Middle frontal gyrus (tissue), 1 donor: Measurements from ENCODE around the gene ACOT13.
"Not testable (repeated sequence)": the region's sequence is repeated elsewhere in the genome, so short reads cannot be mapped to it uniquely, and the experiment has no call there.

Experiments used
- DNase-seq: peaks from one replicate; pipeline ENCODE4 v3.0.0-alpha.2; 2015; ENCODE audit warnings: low spot score; ENCODE audit errors: extremely low spot score

ACOT13 gene

DNA sequence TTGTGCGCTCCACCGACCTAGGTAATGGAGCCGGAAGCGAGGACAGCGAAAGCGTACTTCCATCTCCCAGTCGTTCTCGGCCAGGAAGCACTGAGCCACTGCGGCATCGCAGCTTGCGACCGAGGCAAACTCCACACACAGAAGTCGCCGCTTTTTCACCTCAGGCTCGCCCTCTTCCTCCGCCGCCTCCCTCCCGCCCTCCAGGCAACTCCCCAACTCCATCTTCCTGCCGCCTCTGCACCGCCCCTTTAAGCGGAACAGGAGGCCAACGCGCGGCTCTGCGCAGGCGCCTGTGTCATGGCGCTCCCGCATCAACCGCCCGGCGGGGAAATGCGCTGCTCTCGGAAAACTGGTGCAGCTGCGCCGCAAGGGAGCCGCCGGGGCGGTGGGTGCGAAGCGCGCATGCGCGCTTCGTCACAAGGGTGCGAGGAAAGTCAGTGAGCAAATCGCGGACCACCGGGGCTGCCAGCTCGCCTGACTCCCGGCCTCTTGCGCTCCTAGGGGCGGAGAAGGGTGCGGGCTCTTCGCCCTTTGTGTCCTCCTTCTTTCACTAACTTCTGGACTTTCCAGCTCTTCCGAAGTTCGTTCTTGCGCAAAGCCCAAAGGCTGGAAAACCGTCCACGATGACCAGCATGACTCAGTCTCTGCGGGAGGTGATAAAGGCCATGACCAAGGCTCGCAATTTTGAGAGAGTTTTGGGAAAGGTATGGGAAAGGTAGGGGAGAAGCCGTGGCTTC lies at the start of gene ACOT13, which contains the start of gene TDP2:
ACOT13 (plus strand) TSS at position 437 of the 737 bp plus-strand sequence; CDS start at position 624, 187 bp downstream.
TDP2 (minus strand) TSS at position 259 of the 737 bp plus-strand sequence; CDS start at position 222, 37 bp downstream.
- DNase-seq, result peak; percentile 96

DNA sequence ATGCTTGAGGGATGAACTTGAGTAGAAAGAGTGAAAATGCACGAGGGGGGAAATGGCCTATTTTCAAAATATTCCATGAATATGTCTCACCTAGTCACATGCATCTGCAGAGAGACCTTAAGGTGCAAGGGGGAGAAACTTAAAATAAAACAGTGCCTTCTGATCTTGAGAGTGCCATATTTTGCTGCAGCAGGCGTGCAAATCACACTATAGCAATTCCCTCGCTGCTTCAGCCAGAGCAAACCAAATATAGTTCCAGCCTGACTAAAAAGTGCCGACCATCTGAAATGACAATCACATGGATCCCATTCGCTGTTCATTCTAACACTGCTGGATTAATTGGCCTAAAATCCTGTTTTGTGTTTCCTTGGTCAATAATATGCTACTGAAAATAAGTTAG lies 47.2 kb upstream of the ACOT13 start:
- no peak for DNase-seq

DNA sequence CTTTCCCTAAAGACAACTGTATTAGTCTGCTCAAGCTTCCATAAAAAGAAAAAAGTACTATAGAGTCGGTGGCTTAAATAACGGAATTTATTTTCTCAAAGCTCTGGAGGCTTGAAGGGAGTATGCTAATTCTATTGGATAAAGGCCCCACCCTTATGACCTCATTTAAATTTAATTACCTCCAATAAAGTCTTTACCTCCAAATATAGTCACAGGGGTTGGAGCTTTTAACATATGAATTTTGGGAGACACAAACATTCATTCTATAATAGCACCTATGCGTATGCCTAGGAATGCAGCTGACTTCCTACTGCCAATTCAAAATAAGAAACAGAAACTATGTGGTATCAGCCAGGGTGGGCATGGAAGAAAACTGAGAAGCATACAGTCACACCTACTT lies 46.2 kb upstream of the ACOT13 start:
- DNase-seq, result no peak

DNA sequence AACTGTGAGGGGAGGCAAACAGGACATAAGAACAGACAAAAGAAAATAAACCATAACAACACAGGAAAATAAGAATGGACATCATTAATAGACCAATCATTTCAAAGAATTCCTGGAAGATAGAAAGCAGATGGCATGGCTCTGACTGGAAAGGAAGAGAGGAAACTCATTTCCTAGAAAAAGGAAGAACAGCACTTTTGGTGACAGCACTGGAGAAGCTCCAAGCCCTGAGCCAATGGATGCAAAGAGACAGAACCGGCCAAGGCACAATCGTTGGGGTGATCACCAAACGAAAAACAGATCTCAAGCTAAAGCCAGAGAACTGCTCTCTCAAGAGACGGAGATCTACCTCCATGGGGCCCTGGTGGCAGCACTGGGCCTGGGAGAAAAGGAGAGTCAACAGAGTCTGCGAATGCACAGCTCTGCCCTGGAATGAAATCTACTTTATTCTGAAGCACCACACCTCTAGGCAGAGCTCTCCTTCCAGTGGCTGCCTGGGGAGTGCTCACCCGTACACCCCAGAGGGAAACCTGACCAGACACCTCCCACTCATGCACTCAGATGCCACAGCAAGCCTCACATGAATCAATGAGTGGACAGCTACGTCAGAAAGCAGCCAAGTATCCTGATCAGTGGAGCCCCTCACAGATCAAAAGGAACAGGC lies 45.1 kb upstream of the ACOT13 start:
- DNase-seq, result no peak

DNA sequence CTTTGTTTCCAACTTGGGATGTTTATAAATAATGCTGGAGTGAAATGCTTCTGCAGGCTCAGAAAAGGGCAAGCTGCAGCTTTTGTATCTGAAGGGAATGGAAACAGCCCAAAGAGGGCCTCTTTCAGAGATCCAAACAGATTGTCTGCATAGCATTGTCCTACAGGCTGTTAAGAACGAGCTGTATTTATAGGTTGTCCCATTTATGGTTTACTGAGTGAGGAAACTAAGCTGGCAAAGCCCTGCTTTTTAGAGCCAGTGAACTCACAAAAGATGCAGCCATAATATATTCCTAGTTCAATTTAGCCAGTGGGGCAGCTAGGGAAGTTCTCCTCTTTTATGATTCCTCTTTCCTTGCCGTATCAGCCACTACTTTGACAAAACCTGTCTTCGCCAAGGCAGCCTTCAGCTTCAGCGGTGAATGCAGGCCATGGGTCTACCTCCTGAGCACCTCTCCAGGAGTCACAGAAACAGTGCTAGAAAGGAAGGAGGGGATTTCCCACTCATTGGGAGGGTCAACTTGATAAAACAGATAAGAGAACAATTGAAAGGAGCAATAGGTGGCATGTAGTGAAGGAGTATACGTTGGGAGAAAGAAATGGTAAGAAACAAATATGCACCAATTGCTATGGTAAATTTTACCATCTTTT lies 35.9 kb upstream of the ACOT13 start:
- DNase-seq, result no peak

DNA sequence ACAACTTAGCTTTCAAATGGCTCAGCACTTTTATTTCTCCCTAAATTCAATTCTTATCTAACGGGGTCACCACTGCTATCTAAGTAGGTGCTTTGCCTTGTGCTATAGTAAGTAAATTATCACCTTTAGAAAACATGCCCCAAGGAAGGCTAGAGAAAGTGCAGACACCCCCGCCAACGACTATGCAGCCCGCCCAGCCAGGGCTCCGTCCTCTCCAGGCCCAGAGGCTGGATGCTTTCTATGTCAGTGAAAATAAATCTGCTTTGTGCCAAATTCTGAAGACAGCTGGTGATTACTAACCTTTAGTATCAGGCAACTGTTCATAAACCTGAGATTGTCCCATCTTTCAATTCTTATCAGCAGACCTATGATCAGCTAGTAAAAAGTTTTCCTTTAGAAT lies 35.2 kb upstream of the ACOT13 start:
- DNase-seq, result no peak

DNA sequence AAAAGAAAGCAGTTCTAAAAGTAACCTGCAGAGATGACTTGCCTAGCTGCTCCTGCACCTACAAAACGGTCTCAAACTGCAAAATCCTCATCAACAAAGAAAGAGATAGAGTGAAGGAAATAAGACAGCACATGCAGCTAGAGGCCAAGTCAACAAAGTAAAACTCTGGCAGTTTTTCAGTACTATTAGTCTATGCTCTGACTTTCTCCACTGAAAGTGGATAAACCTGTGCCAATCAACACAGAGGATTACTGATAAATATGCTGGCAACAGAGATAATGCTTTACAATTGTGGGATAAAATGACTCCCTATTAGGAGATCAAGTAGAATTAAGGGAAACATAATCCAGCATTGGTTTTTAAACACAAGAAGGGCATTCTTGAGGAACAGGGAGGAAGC lies 34.3 kb upstream of the ACOT13 start:
- no peak for DNase-seq

DNA sequence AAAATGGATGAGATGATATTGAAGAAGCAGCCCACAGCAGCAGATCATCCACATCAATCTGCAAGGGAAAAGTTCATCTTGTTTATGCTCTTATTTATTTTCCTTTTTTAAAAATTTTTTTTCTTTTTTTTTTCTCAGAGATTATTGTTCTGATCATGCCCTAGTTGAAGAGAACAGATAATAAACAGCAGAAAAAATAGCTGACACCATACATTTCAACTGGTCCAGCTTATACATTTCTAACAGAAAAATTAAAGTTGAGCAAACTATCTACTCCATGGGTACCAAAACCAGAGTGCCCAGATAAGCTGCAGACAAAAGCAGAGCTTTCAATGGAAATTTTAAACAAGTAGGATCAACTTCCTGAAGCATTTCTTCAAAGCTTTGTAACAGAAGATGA lies 30.2 kb upstream of the ACOT13 start:
- no peak for DNase-seq

DNA sequence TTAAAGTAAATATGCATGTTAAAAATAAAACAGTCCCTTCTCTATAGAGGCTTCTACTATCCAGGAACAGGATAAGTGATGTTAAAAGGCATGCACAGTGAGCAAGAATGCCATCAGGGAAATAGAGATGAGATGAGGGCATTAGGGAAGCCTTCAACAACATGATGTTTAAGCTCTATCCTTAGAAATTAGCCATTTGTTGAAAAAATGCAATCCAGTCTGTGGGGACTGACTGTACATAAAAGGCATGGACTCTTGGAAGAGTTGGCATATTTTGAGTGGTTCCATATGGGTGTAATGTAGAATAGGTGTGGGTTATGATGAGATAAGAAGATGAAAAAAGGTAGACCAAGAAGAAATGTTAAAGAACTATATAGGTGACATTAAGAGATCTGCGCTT lies 26.7 kb upstream of the ACOT13 start:
- no peak for DNase-seq

DNA sequence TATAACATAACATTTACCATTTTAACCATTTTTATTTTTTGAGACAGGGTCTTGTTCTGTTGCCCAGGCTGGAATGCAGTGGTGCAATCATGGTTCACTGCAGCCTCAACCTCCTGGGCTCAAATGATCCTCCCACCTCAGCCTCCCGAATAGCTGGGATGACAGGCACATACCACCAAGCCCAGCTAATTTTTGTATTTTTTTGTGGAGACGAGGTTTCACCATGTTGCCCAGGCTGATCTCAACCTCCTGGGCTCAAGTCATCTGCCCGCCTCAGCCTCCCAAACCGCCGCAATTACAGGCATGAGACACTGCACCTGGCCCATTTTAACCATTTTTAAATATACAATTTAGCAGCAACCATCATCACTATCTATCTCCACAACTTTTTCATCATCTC lies 26.2 kb upstream of the ACOT13 start:
- not testable (repeated sequence) for DNase-seq

DNA sequence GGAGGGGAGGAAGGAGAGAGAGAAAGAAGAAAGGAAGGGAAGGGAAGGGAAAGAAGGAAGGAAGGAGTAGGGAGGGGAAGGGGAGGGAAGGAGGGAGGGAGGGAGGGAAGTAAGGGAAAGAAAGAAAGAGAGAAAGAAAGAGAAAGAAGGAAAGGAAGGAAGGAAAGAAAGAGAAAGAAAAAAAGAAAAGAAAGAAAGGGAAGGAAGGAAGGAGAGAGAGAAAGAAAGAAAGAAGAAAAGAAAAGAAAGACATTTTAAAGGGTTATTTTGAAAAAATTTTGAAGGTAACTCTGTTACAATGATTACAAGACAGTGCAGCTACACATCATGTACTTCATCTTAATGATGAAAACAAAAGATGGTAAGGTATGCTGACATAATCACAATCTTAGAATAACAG lies 24.8 kb upstream of the ACOT13 start:
- DNase-seq, result no peak

DNA sequence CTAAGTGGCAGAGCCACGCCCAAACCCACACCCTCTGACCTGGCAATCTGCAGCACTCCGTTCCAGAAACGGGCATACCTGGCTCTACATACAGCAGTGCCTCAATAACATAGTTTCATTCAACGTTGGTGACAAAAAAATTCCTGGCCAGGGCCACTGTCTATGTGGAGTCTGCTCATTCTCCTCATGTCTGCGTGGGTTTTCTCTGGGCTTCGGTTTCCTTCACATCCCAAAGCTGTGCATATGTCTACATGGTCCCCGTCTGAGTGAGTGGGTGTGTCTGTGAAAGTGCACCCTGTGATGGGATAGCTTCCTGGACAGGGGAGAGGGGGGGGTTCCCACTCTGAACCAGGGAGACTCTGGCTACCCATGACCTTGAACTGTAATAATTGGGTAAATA lies 23.0 kb upstream of the ACOT13 start:
- peak; percentile 21 for DNase-seq

DNA sequence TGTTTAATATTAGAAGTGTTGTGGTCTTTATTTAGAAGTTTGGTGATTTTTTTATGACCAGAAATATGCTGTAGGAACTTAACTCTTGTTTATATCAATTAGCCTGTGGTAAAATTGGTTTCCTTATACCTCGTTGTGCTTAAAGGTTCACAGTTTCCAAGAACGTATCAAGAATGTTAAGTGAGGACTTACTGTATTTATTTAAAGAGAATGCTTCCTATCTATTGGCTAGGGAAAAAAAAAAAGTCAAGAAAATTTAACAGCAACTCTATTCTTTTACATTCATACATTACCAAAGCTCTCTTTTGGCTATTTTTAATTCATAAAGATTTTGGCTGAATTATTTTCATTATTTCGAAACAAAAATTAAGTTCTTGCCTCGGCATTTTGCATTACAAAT lies 22.5 kb upstream of the ACOT13 start:
- no peak for DNase-seq

DNA sequence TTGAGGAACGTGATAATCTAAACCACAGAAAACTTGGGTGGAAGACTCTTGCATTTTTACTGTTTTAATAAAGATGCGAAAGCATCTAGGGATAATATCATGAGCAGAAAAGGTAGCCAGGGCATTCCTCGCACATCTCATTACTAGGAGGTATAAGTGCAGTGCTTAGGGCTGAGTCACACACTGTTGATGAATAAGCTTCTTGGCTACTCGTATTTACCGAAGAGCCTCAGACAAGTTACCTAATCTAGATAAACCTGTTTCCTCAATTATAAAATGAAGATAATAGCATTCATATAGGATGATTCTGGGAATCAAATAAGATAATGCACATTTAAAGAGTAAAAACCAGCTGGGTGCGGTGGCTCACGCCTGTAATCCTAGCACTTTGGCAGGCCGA lies 20.1 kb upstream of the ACOT13 start:
- no peak for DNase-seq

DNA sequence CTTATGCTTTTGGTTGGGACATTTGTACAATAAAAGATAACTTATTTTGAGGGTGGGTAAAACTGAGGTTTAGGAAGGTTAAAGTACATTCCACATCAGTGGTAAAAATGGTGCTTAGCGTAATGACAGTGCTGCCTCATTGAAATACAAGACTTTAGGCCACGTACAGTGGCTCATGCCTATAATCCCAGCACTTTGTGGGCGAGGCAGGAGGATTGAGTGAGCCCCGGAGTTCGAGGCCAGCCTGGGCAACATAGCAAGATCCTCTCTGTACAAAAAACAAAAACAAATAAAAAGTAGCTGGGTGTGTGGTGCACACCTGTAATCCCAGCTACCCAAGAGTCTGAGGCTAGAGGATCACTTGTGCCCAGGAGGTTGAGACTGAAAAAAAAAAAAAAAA lies 18.6 kb upstream of the ACOT13 start:
- DNase-seq, result no peak

DNA sequence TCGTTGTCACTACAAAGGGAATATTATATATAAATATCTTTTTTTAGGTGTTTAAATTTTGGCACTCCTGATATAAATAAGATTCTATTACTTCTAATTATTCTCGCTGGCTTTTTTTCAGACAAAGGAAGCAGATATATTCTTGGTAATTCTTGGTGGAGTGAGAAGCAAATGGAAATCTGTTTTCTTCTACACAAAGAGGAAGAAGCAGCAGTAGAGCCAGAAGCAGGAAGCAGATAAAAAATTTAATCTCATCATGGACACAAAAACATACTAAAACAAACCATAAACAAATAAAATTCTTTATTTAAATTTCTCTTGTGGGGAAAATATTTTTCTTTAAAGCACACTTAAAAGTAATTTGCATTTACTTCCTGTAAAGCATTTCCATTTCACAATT lies 17.2 kb upstream of the ACOT13 start:
- DNase-seq, result no peak

DNA sequence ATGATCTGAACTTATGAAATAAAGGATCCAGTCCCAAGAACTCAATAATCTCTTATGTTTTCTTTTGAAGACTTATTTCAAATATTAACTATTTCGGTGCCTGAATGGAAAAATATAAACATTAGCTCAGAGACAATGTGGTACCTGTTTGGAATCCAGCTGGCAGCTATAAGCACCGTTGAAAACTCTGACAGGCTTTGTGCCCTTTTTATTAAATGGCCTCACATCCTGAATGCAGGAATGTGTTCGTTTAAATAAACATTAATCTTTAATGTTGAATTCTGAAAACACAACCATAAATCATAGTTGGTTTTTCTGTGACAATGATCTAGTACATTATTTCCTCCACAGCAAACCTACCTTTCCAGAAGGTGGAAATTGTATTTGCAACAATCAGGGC lies 16.5 kb upstream of the ACOT13 start:
- no peak for DNase-seq

DNA sequence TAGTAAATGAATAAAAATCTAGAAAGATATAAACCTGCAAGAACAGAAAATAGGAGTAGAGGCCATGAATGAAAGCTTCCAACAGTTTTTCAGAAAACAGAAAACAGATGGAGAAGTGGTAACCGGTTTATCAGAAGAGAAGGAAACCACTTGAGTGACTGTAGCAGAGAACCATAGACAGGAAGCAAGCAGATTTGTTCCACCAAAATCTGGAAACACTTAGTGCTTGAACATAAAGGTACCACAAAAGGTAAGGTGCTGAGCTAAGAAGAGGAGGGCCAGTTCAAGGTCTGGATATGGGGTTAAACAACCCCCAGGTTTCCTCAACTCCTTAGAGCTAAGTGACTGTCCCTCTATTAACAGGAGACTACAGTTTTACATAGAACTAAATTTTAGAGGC lies 11.7 kb upstream of the ACOT13 start:
- DNase-seq, result no peak

DNA sequence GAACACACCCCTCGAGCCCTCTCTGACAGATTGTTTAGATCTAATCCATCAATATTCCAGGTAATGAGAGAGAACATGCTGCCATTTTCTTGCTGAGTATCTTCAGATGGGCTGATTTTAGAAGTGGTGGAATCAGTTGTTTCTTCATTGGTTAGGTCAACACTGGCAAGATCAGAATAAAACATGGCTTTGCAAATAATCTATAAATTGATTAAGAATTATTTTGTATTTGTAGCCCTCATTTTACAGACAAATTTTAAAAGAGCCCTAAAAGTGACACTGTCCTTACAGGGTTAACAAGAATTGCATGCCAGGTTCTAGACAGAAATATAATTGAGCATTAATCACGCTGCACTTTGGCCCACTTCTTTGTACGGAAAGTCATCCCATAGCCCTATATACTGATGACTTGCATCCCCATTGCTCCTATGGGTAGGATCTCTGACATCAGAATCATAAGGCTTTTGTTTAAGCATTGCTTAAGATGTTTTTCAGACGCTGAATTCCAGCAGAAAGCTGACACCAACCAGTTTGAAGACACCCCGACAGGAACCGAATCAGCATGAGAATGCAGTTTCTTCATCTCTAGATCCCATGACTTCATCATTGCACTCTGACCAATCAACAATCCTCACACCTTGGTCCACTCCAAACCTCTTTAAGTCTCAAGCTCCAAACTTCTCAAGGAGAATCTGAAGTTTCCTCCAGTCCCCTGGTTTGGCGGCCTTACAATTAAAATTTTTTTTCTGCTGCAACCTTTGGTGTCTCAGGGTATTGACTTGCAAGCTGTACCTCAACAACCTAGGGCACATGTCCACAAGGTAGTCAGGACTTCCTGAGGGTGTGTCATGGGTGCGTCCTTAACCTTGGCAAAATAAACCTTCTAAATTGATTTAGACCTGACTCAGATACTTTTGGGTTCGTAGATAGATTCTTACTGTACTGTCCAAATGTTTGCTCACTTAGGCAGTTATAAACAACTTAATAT lies 8.0 kb upstream of the ACOT13 start:
- DNase-seq, result no peak

DNA sequence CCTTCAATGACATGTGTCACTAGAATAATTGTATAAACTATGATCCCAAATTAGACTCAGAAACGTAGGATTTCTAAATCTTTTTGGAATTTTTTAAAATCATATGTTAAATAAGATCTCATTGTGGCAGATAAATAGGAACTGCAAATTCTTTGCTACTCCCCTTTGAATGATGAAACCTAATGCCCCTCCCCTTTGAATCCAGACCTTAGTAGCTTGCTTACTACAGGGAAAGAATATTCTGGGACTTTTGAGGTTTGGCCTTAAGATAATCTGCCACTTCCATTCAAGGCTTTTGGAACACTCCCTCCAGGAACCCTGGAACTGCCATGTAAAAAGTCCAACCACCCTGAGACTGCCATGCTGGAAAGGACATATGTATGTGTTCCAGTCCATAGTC lies 7.3 kb upstream of the ACOT13 start:
- no peak for DNase-seq

DNA sequence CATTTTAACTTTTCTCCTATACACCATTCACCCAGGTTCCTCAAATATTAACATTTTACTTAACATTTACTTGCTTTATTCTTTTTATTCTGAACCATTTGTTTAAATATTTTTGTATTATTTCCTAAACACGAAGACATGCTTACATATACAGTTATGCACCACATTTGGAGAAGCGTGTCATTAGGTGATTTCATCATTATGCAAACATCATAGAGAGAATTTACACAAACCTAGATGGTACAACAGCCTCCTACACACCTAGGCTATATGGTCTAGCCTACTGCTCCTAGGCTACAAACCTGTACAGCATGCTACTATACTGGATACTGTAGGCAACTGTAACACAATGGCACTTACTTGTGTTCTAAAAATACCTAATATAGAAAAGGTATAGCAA lies 6.8 kb upstream of the ACOT13 start:
- DNase-seq, result no peak
